Mesothelial cell of epicardium (in vitro differentiated cells): ENCODE data around the gene HSF4. TPM values are rescaled to one million over a fixed set of nuclear protein-coding genes. Genes with fewer than 3 reads are reported as not detected.

Experiments used
- DNase-seq, 2 experiments: peaks; one replicate each; pipeline ENCODE4 v3.0.0; 2021; ENCODE audit warnings: low spot score in 2 of 2; ENCODE audit not compliant: unreplicated experiment in 2 of 2
- H3K27ac Mint-ChIP-seq: 2 replicates; pipeline ENCODE4 v1.8.0; 2021; ENCODE audit warnings: mixed read lengths
- H3K27me3 Mint-ChIP-seq: 2 replicates; pipeline ENCODE4 v1.8.0; 2021; ENCODE audit warnings: low read depth, mixed read lengths
- H3K36me3 Mint-ChIP-seq: 2 replicates; pipeline ENCODE4 v1.8.0; 2021; ENCODE audit warnings: mixed read lengths
- H3K4me1 Mint-ChIP-seq: 2 replicates; pipeline ENCODE4 v1.8.0; 2021; ENCODE audit warnings: mixed read lengths
- H3K4me3 Mint-ChIP-seq: 2 replicates; pipeline ENCODE4 v1.8.0; 2021; ENCODE audit warnings: mild to moderate bottlenecking, moderate library complexity, mixed read lengths
- H3K9me3 Mint-ChIP-seq: 2 replicates; pipeline ENCODE4 v1.8.0; 2021; ENCODE audit warnings: mixed read lengths
- CTCF ChIP-seq: fragments of 200-600 bp; sonication (generic); IDR thresholded peaks from one replicate; pipeline ENCODE4 v1.5.0; 2021; ENCODE audit warnings: antibody characterized with exemption; ENCODE audit not compliant: unreplicated experiment
- microRNA-seq: library from miRNA; unstranded; fragments of <30 nt; microRNA quantifications from one replicate; pipeline ENCODE4 v1.2.0, GENCODE V29; 2021; ENCODE audit warnings: inconsistent platforms, mixed read lengths
- total RNA-seq: library from RNA; stranded (reverse); gene quantifications from 3 replicates; pipeline ENCODE4 v1.2.1, GENCODE V29; 2021

HSF4 gene
- total RNA-seq, 1 donor from 2014 or later: 10.7 TPM

DNA sequence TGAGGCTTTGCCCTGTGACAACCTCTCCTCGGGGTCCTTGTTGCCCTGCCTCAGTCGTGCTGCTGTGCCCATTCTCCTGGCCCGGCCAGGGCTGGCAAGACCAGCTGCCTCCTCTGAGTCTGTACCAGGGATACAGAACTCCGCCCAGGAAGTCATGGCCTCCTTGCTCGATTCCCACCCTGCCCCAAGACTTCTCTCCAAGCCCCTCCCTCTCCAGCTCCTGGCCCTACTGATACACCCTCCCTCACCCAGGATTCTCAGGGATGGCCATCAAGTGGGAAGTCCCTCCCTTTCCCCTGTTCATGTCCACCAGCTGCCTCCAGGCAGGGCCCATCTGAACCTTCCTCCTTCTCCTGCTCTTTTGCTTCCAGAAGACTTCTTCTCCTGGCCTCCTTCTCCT lies 51.2 kb downstream of the HSF4 start:
- no peak overlapping the region for H3K27ac Mint-ChIP-seq
- no peaks in the 10 kb centered on the region for H3K27me3 Mint-ChIP-seq
- H3K9me3 Mint-ChIP-seq: no peaks in the 10 kb centered on the region
- DNase-seq: no peak
- H3K4me3 Mint-ChIP-seq: no peak overlapping the region
- TF ChIP-seq CTCF: no peak
- H3K4me1 Mint-ChIP-seq: no peaks in the 10 kb centered on the region
- peaks cover 9% of the 10 kb centered on the region for H3K36me3 Mint-ChIP-seq

DNA sequence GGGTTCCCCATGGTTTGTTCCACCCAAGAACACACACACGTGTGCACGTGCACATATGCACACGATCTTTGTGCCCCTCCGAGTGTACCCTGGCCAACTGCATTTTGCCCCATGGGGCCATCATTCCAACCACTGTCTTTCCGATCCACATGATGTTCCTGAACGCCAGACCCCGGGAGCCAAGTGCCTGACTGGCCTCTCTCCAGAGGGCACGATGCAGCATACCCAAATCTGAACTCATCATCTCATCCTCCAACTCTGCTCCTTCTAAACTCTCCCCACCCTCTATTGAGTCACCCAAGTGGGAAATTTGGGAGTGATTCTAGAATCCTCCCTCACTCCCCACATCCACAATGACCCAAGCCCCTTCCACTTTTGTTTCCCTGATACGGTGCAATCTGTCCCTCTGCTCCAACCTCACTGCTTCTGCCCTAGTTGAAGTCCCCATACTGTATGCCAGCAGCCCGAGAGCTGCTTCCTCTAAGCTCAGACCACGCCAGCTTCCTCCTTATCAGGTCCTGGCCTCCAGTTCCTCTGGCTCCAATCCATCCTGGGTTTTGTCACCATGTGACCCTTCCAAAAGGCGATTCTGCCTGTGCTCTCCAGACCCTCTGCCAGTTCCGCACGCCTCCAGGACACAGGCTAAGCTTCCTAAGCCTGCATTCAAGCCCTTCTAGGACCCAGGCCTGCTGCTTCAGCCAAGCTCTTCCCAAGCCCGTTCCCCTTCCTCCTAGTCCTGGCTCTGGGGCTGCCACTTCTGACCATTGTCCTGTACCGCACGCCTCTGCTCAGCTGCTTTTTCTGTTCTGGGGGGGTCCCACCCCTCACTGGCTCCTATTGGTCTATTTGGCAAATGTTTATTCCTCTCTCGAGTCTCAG lies 52.3 kb downstream of the HSF4 start:
- Mint-ChIP-seq H3K9me3 (no peaks in the 10 kb centered on the region), H3K27me3 (no peaks in the 10 kb centered on the region), H3K36me3 (peaks cover 11% of the 10 kb centered on the region), H3K4me1 (no peaks in the 10 kb centered on the region), H3K4me3 (no peak overlapping the region), H3K27ac (no peak overlapping the region)
- no peak for TF ChIP-seq CTCF
- DNase-seq: no peak

Small RNA genes lying within 50 kb of the gene (microRNA-seq; reads per million reads assigned to microRNA genes)
- 326 reads per million, percentile 70 among the genes with 10 or more reads in this experiment for gene MIR328

Other genes with a start within 250 kb of the HSF4 start
- gene CDH16, start 245.9 kb upstream of the HSF4 start, total RNA-seq: not detected in 3 replicates
- gene RRAD, start 239.2 kb upstream of the HSF4 start, total RNA-seq: 2.7 to 3.7 TPM (median 2.9 TPM) in 3 replicates
- 52.1 to 56.1 TPM (median 54.5 TPM) in 3 replicates for gene CIAO2B, start 230.3 kb upstream of the HSF4 start, total RNA-seq
- gene CES2, start 229.2 kb upstream of the HSF4 start, total RNA-seq: 52.0 to 53.4 TPM (median 52.5 TPM) in 3 replicates
- 4.8 to 5.4 TPM (median 5.1 TPM) in 3 replicates for gene CES3, start 203.5 kb upstream of the HSF4 start, total RNA-seq
- gene CES4A, start 176.2 kb upstream of the HSF4 start, total RNA-seq: 15.9 to 19.6 TPM (median 18.5 TPM) in 3 replicates
- gene CBFB, start 135.6 kb upstream of the HSF4 start, total RNA-seq: 69.3 to 82.6 TPM (median 74.6 TPM) in 3 replicates
- 20.9 to 22.4 TPM (median 21.5 TPM) in 3 replicates for gene PHAF1, start 54.8 kb upstream of the HSF4 start, total RNA-seq
- gene B3GNT9, start 13.7 kb upstream of the HSF4 start, total RNA-seq: 20.1 to 21.4 TPM (median 20.6 TPM) in 3 replicates
- 7.2 to 7.8 TPM (median 7.8 TPM) in 3 replicates for gene TRADD, start 4.8 kb upstream of the HSF4 start, total RNA-seq
- 8.1 to 8.9 TPM (median 8.2 TPM) in 3 replicates for gene FBXL8, start 4.8 kb upstream of the HSF4 start, total RNA-seq
- gene NOL3, start 5.8 kb downstream of the HSF4 start, total RNA-seq: 14.0 to 15.5 TPM (median 14.2 TPM) in 3 replicates
- gene MATCAP1, start 19.2 kb downstream of the HSF4 start, total RNA-seq: 121 to 131 TPM (median 129 TPM) in 3 replicates
- 0.23 to 0.40 TPM in 2 of 3 replicates, not detected in the other for gene EXOC3L1, start 25.4 kb downstream of the HSF4 start, total RNA-seq
- gene E2F4, start 27.4 kb downstream of the HSF4 start, total RNA-seq: 78.3 to 80.2 TPM (median 79.5 TPM) in 3 replicates
- 9.3 to 10.0 TPM (median 9.7 TPM) in 3 replicates for gene ELMO3, start 34.4 kb downstream of the HSF4 start, total RNA-seq
- 35.8 to 38.4 TPM (median 36.3 TPM) in 3 replicates for gene TMEM208, start 62.4 kb downstream of the HSF4 start, total RNA-seq
- gene FHOD1, start 82.7 kb downstream of the HSF4 start, total RNA-seq: 28.2 to 28.7 TPM (median 28.3 TPM) in 3 replicates
- 2.9 to 3.5 TPM (median 3.3 TPM) in 3 replicates for gene SLC9A5, start 84.2 kb downstream of the HSF4 start, total RNA-seq
- gene PLEKHG4, start 114.8 kb downstream of the HSF4 start, total RNA-seq: 13.4 to 15.5 TPM (median 15.4 TPM) in 3 replicates
- 0.52 to 1.1 TPM (median 0.84 TPM) in 3 replicates for gene KCTD19, start 162.0 kb downstream of the HSF4 start, total RNA-seq
- gene LRRC36, start 162.1 kb downstream of the HSF4 start, total RNA-seq: 0.20 to 0.55 TPM (median 0.36 TPM) in 3 replicates
- 5.5 to 6.2 TPM (median 5.7 TPM) in 3 replicates for gene TPPP3, start 228.8 kb downstream of the HSF4 start, total RNA-seq